GM23338 (cell line): ENCODE data around the gene EBF4. TPM values are rescaled to one million over a fixed set of nuclear protein-coding genes. Genes with fewer than 3 reads are reported as not detected.

Source experiments
- ATAC-seq: fragments of 200-7000 bp; cut with Tn5 transposase; 3 replicates; pipeline ENCODE4 v1.9.1; 2020
- DNase-seq: peaks from one replicate; pipeline ENCODE4 v3.0.0-alpha.2; 2015; ENCODE audit warnings: low spot score
- H2AFZ ChIP-seq: fragments of 200-600 bp; sonication (generic); 2 replicates; pipeline ENCODE4 v1.8.0; 2016; ENCODE audit warnings: antibody characterized with exemption, mild to moderate bottlenecking, moderate library complexity
- H3F3A ChIP-seq: fragments of 200-600 bp; sonication (generic); replicated peaks from 2 replicates; pipeline ENCODE4 v1.8.0; 2017; ENCODE audit warnings: antibody characterized with exemption, mixed run types, low read depth
- H3K27ac ChIP-seq: fragments of 200-600 bp; sonication (generic); 2 replicates; pipeline ENCODE4 v1.6.1; 2016; ENCODE audit warnings: low read depth
- H3K27me3 ChIP-seq: fragments of 200-600 bp; sonication (generic); 2 replicates; pipeline ENCODE4 v1.8.0; 2016; ENCODE audit warnings: mild to moderate bottlenecking, mixed run types, moderate library complexity; ENCODE audit not compliant: insufficient read depth
- H3K36me3 ChIP-seq: fragments of 200-600 bp; sonication (generic); 2 replicates; pipeline ENCODE4 v1.8.0; 2016; ENCODE audit warnings: mild to moderate bottlenecking; ENCODE audit not compliant: insufficient read depth
- H3K4me1 ChIP-seq: fragments of 200-600 bp; sonication (generic); 2 replicates; pipeline ENCODE4 v1.8.0; 2016; ENCODE audit warnings: mild to moderate bottlenecking, moderate library complexity; ENCODE audit not compliant: insufficient read depth
- H3K4me2 ChIP-seq: fragments of 200-600 bp; sonication (generic); 2 replicates; pipeline ENCODE4 v1.7.1; 2017; ENCODE audit warnings: mixed run types
- H3K4me3 ChIP-seq: fragments of 200-600 bp; sonication (generic); 2 replicates; pipeline ENCODE4 v1.6.1; 2016; ENCODE audit warnings: mixed run types
- H3K79me2 ChIP-seq: fragments of 200-600 bp; sonication (generic); replicated peaks from 2 replicates; pipeline ENCODE4 v1.8.0; 2017; ENCODE audit warnings: mild to moderate bottlenecking; ENCODE audit not compliant: insufficient read depth
- H3K9me2 ChIP-seq: fragments of 200-600 bp; sonication (generic); 2 replicates; pipeline ENCODE4 v1.8.0; 2017; ENCODE audit not compliant: insufficient read depth
- H4K20me1 ChIP-seq: fragments of 200-600 bp; sonication (generic); replicated peaks from 2 replicates; pipeline ENCODE4 v1.8.0; 2017; ENCODE audit warnings: mild to moderate bottlenecking; ENCODE audit not compliant: insufficient read depth
- H3K27ac Mint-ChIP-seq: 2 replicates; pipeline ENCODE4 v1.8.0; 2020; ENCODE audit warnings: inconsistent platforms, mild to moderate bottlenecking, moderate library complexity, mixed read lengths
- H3K27me3 Mint-ChIP-seq: 3 replicates; pipeline ENCODE4 v1.8.0; 2022; ENCODE audit warnings: low read depth, mild to moderate bottlenecking, moderate library complexity, mixed read lengths, inconsistent platforms; ENCODE audit not compliant: insufficient read depth, poor library complexity
- H3K36me3 Mint-ChIP-seq: 3 replicates; pipeline ENCODE4 v1.8.0; 2021; ENCODE audit warnings: low read depth, mild to moderate bottlenecking, inconsistent platforms, moderate library complexity, mixed read lengths
- H3K4me1 Mint-ChIP-seq: 3 replicates; pipeline ENCODE4 v1.8.0; 2020; ENCODE audit warnings: mild to moderate bottlenecking, inconsistent platforms, mixed read lengths
- H3K4me3 Mint-ChIP-seq: 3 replicates; pipeline ENCODE4 v1.8.0; 2021; ENCODE audit warnings: moderate library complexity, mild to moderate bottlenecking, inconsistent platforms, mixed read lengths
- H3K9me3 Mint-ChIP-seq: 3 replicates; pipeline ENCODE4 v1.8.0; 2020; ENCODE audit warnings: moderate library complexity, mild to moderate bottlenecking, inconsistent platforms, mixed read lengths
- CREB1 ChIP-seq: fragments of 250-450 bp; sonication (Bioruptor Pico); IDR thresholded peaks from 2 replicates; pipeline ENCODE4 v1.5.0; 2020; ENCODE audit warnings: low read depth, mild to moderate bottlenecking, moderate library complexity
- EZH2 ChIP-seq: fragments of 200-600 bp; sonication (generic); IDR thresholded peaks from one replicate; pipeline ENCODE4 v1.8.0; 2017; ENCODE audit warnings: antibody characterized with exemption, mild to moderate bottlenecking, low read depth; ENCODE audit not compliant: unreplicated experiment
- EZH2phosphoT487 ChIP-seq: fragments of 200-600 bp; sonication (generic); IDR thresholded peaks from one replicate; pipeline ENCODE4 v1.8.1; 2018; ENCODE audit warnings: antibody characterized with exemption; ENCODE audit not compliant: unreplicated experiment
- JUNB ChIP-seq: IDR thresholded peaks from one replicate; pipeline ENCODE4 v1.6.1; 2016; ENCODE audit warnings: antibody characterized with exemption; ENCODE audit not compliant: unreplicated experiment
- NANOG ChIP-seq: IDR thresholded peaks from 2 replicates; pipeline ENCODE4 v1.6.1; 2016; ENCODE audit warnings: antibody characterized with exemption, borderline replicate concordance
- POLR2AphosphoS5 ChIP-seq: IDR thresholded peaks from 2 replicates; pipeline ENCODE4 v1.6.1; 2016; ENCODE audit warnings: antibody characterized with exemption, low read depth
- STAT1 ChIP-seq: IDR thresholded peaks from one replicate; pipeline ENCODE4 v1.6.1; 2016; ENCODE audit warnings: antibody characterized with exemption; ENCODE audit not compliant: unreplicated experiment
- ZNF114 ChIP-seq: fragments of 250-450 bp; sonication (Bioruptor Pico); IDR thresholded peaks from 2 replicates; pipeline ENCODE4 v1.5.0; 2020; ENCODE audit warnings: mild to moderate bottlenecking, moderate library complexity
- ZNF331 ChIP-seq: fragments of 250-450 bp; sonication (Bioruptor Pico); IDR thresholded peaks from 2 replicates; pipeline ENCODE4 v1.5.0; 2020; ENCODE audit warnings: low read depth, mild to moderate bottlenecking, moderate library complexity
- polyA plus RNA-seq: library from polyadenylated mRNA; unstranded; fragments of >200 nt; fragmentation: Nextera tagmentation; extraction: Ambion mirVana; gene quantifications from 2 replicates; pipeline ENCODE4 v1.2.1, GENCODE V29; 2016
- total RNA-seq: library from RNA; depleted of rRNA; stranded (reverse); fragments of >200 nt; shearing (Covaris generic); gene quantifications from 2 replicates; pipeline ENCODE4 v1.2.3, GENCODE V29; 2014
- TF ChIP-seq, protein P1 (sequence below), 2 experiments: fragments of 200-600 bp in 1 of 2; sonication (generic) in 1 of 2; conservative IDR thresholded peaks; 2 replicates each; pipeline versions ENCODE4 v1.5.1 to v1.6.1; 2016 to 2017; ENCODE audit warnings: antibody characterized with exemption in 2 of 2, low read depth in 2 of 2, mild to moderate bottlenecking in 2 of 2, moderate library complexity in 1 of 2
- TF ChIP-seq, protein P2 (sequence below): fragments of 250-450 bp; sonication (Bioruptor Pico); IDR thresholded peaks from 2 replicates; pipeline ENCODE4 v1.5.0; 2020; ENCODE audit warnings: mild to moderate bottlenecking, moderate library complexity
- TF ChIP-seq, protein P3 (sequence below): IDR thresholded peaks from 2 replicates; pipeline ENCODE4 v1.6.1; 2016; ENCODE audit warnings: antibody characterized with exemption
- TF ChIP-seq, protein P4 (sequence below): IDR thresholded peaks from one replicate; pipeline ENCODE4 v1.6.1; 2018; ENCODE audit warnings: antibody characterized with exemption; ENCODE audit not compliant: unreplicated experiment

EBF4 gene
- total and polyA plus RNA-seq, 2 experiments from 2014 or later, result 0.66 to 1.6 TPM

DNA sequence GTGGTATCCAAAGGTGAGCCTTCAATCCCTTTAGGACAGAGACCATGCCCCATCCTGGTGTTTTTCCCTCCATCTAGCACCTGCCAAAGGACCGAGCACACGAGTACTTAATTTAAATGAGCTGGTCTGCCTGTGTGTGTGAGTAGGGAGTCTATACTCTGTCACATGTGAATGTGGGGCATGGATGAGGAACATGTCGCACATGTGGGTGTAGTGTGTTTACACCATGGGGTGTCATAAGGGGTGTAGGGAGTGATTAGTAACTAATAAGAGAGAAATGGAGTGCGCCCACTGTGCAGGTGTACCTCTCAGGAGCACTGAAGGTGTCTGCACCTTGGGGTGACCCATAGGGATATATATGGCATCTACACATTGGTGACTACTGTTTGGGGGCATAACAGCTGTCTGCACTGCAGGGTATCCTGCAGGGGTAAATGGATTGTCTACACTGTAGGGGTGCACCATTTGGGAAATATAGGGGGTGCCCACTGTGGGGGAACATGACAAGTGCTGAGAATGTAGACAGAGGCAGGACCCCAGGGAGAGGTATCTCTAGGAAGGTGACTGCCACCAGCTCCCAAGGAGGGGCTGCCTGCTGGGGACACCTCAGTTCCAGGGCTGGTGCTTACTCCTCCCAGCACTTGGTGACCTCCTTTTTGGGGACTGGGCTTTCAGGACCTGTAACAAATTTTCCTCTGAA lies 53.5 kb downstream of the EBF4 start:
- Histone ChIP-seq H3K36me3 (no peaks in the 10 kb centered on the region), H3K4me3 (no peak overlapping the region), H3K9me2 (no peaks in the 10 kb centered on the region), H3F3A (no peaks in the 10 kb centered on the region; the same call in 1 of the 2 replicates), H3K79me2 (no peaks in the 10 kb centered on the region), H3K27ac (no peak overlapping the region), H3K4me2 (no peak overlapping the region), H2AFZ (no peak overlapping the region), H3K27me3 (peaks cover 96% of the 10 kb centered on the region), H3K4me1 (peaks cover 26% of the 10 kb centered on the region), H4K20me1 (peaks cover 2% of the 10 kb centered on the region; the same call in 1 of the 2 replicates)
- no peaks in the 10 kb centered on the region for H3K36me3 Mint-ChIP-seq
- H3K27me3 Mint-ChIP-seq, result peaks cover 54% of the 10 kb centered on the region
- no peak for DNase-seq
- no peak for ATAC-seq
- TF ChIP-seq, protein P1, sequence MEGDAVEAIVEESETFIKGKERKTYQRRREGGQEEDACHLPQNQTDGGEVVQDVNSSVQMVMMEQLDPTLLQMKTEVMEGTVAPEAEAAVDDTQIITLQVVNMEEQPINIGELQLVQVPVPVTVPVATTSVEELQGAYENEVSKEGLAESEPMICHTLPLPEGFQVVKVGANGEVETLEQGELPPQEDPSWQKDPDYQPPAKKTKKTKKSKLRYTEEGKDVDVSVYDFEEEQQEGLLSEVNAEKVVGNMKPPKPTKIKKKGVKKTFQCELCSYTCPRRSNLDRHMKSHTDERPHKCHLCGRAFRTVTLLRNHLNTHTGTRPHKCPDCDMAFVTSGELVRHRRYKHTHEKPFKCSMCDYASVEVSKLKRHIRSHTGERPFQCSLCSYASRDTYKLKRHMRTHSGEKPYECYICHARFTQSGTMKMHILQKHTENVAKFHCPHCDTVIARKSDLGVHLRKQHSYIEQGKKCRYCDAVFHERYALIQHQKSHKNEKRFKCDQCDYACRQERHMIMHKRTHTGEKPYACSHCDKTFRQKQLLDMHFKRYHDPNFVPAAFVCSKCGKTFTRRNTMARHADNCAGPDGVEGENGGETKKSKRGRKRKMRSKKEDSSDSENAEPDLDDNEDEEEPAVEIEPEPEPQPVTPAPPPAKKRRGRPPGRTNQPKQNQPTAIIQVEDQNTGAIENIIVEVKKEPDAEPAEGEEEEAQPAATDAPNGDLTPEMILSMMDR (conservative IDR thresholded peaks at IDR 0.05; ENCODE audit: low read depth in 2 of 2), result no peak
- no peak for TF ChIP-seq ZNF331
- no peak for TF ChIP-seq EZH2
- TF ChIP-seq JUNB, result no peak
- TF ChIP-seq ZNF114 (CRISPR knock-in tag), result no peak
- TF ChIP-seq, protein P2, sequence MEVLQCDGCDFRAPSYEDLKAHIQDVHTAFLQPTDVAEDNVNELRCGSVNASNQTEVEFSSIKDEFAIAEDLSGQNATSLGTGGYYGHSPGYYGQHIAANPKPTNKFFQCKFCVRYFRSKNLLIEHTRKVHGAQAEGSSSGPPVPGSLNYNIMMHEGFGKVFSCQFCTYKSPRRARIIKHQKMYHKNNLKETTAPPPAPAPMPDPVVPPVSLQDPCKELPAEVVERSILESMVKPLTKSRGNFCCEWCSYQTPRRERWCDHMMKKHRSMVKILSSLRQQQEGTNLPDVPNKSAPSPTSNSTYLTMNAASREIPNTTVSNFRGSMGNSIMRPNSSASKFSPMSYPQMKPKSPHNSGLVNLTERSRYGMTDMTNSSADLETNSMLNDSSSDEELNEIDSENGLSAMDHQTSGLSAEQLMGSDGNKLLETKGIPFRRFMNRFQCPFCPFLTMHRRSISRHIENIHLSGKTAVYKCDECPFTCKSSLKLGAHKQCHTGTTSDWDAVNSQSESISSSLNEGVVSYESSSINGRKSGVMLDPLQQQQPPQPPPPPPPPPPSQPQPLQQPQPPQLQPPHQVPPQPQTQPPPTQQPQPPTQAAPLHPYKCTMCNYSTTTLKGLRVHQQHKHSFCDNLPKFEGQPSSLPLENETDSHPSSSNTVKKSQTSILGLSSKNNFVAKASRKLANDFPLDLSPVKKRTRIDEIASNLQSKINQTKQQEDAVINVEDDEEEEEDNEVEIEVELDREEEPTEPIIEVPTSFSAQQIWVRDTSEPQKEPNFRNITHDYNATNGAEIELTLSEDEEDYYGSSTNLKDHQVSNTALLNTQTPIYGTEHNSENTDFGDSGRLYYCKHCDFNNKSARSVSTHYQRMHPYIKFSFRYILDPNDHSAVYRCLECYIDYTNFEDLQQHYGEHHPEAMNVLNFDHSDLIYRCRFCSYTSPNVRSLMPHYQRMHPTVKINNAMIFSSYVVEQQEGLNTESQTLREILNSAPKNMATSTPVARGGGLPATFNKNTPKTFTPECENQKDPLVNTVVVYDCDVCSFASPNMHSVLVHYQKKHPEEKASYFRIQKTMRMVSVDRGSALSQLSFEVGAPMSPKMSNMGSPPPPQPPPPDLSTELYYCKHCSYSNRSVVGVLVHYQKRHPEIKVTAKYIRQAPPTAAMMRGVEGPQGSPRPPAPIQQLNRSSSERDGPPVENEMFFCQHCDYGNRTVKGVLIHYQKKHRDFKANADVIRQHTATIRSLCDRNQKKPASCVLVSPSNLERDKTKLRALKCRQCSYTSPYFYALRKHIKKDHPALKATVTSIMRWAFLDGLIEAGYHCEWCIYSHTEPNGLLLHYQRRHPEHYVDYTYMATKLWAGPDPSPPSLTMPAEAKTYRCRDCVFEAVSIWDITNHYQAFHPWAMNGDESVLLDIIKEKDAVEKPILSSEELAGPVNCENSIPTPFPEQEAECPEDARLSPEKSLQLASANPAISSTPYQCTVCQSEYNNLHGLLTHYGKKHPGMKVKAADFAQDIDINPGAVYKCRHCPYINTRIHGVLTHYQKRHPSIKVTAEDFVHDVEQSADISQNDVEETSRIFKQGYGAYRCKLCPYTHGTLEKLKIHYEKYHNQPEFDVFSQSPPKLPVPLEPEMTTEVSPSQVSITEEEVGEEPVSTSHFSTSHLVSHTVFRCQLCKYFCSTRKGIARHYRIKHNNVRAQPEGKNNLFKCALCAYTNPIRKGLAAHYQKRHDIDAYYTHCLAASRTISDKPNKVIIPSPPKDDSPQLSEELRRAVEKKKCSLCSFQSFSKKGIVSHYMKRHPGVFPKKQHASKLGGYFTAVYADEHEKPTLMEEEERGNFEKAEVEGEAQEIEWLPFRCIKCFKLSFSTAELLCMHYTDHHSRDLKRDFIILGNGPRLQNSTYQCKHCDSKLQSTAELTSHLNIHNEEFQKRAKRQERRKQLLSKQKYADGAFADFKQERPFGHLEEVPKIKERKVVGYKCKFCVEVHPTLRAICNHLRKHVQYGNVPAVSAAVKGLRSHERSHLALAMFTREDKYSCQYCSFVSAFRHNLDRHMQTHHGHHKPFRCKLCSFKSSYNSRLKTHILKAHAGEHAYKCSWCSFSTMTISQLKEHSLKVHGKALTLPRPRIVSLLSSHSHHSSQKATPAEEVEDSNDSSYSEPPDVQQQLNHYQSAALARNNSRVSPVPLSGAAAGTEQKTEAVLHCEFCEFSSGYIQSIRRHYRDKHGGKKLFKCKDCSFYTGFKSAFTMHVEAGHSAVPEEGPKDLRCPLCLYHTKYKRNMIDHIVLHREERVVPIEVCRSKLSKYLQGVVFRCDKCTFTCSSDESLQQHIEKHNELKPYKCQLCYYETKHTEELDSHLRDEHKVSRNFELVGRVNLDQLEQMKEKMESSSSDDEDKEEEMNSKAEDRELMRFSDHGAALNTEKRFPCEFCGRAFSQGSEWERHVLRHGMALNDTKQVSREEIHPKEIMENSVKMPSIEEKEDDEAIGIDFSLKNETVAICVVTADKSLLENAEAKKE (CRISPR knock-in tag), result no peak
- no peak for TF ChIP-seq CREB1 (CRISPR knock-in tag)
- no peak for TF ChIP-seq POLR2AphosphoS5
- TF ChIP-seq, protein P3, sequence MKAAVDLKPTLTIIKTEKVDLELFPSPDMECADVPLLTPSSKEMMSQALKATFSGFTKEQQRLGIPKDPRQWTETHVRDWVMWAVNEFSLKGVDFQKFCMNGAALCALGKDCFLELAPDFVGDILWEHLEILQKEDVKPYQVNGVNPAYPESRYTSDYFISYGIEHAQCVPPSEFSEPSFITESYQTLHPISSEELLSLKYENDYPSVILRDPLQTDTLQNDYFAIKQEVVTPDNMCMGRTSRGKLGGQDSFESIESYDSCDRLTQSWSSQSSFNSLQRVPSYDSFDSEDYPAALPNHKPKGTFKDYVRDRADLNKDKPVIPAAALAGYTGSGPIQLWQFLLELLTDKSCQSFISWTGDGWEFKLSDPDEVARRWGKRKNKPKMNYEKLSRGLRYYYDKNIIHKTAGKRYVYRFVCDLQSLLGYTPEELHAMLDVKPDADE, result no peak
- TF ChIP-seq STAT1, result no peak
- TF ChIP-seq, protein P4, sequence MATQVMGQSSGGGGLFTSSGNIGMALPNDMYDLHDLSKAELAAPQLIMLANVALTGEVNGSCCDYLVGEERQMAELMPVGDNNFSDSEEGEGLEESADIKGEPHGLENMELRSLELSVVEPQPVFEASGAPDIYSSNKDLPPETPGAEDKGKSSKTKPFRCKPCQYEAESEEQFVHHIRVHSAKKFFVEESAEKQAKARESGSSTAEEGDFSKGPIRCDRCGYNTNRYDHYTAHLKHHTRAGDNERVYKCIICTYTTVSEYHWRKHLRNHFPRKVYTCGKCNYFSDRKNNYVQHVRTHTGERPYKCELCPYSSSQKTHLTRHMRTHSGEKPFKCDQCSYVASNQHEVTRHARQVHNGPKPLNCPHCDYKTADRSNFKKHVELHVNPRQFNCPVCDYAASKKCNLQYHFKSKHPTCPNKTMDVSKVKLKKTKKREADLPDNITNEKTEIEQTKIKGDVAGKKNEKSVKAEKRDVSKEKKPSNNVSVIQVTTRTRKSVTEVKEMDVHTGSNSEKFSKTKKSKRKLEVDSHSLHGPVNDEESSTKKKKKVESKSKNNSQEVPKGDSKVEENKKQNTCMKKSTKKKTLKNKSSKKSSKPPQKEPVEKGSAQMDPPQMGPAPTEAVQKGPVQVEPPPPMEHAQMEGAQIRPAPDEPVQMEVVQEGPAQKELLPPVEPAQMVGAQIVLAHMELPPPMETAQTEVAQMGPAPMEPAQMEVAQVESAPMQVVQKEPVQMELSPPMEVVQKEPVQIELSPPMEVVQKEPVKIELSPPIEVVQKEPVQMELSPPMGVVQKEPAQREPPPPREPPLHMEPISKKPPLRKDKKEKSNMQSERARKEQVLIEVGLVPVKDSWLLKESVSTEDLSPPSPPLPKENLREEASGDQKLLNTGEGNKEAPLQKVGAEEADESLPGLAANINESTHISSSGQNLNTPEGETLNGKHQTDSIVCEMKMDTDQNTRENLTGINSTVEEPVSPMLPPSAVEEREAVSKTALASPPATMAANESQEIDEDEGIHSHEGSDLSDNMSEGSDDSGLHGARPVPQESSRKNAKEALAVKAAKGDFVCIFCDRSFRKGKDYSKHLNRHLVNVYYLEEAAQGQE, result no peak
- TF ChIP-seq EZH2phosphoT487, result no peak
- TF ChIP-seq NANOG, result no peak
- no peak overlapping the region for H3K4me3 Mint-ChIP-seq
- no peaks in the 10 kb centered on the region for H3K9me3 Mint-ChIP-seq
- no peak overlapping the region for H3K27ac Mint-ChIP-seq
- H3K4me1 Mint-ChIP-seq, result peaks cover 30% of the 10 kb centered on the region
